ENCODE results near the gene F7. TPM values are rescaled to one million over a fixed set of nuclear protein-coding genes. Genes with fewer than 3 reads are reported as not detected.
"Not testable (repeated sequence)": the region's sequence is repeated elsewhere in the genome, so short reads cannot be mapped to it uniquely, and the experiment has no call there.

Gene F7
- total RNA-seq, 1 donor from 2014 or later, result not detected

DNA sequence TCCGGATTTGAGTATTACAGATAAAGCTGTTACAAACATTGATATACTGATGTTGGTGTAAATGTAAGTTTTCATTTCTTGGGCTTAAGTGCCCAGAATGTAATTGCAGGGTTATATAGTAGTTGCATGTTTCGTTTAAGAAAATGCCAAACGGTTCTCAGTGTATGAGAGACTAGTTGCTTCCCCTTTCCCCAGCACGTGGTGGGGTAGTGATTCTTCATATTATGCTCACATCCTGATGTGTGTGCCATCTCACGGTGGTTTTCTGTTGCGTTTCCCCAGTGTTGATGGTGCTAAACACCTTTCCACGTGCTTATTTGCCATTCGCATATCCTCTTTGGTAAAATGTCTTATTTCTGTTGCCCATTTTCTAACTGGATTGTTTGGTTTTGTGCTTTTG lies 34.7 kb upstream of the F7 start:
- intact Hi-C loops (cut with micrococcal nuclease), result no loop called here

DNA sequence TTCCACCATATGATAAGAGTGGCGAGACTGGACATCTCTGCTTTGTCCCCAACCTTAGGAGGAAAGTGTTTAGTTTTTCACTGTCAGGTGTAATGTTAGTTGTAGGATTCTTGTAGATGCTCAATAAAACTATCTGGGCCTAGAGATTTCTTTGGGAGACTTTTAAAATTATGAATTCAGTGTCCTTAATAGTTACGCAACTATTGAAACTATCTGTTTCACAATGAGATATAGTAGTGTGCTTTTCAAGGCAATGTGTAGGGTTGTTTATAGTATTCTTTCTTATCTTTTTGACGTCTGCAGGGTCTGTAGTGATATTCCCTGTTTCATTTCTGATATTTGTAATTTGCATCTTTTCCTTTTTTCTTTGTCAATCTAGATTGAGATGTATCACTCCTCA lies 33.2 kb upstream of the F7 start:
- intact Hi-C loops (cut with micrococcal nuclease), result no loop called here

DNA sequence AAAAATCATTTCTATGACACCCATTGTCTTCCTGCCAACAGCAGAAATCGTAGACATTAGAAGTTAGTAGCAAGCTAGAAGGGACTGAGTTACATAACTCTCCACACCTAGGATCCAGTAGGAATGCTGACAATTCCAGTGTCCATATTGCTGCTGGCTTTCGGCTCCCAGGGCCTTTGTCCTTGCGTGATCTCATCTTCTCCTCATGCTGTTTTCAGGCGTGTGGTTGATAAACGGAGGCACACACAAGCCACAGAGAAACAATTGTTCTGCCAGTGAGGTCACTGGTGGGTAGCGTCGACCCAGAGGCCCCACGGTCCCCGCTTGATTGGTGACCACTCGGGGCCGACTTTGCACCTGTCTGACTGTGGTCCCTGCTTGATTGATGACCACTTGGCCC lies 31.6 kb upstream of the F7 start:
- intact Hi-C loops (cut with micrococcal nuclease), result no loop called here

DNA sequence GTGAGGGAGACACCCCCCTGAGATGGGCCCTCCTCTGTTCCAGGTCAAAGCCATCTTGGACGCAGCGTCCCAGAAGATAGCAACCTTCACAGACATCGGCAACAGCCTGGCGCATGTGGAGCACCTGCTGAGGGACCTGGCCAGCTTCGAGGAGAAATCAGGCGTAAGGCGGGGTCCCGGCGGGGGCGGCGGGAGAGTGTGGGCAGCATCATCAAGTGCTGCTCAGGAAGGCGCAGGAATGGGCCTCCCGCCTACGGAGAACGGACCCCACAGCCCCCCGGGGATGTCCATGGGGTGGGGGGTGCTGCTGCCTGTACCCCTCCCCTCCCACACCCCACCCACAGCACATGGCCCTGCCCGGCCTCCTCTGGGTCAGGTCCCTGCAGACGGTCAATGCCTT lies 31.2 kb upstream of the F7 start:
- intact Hi-C loops (cut with micrococcal nuclease), result no loop called here

DNA sequence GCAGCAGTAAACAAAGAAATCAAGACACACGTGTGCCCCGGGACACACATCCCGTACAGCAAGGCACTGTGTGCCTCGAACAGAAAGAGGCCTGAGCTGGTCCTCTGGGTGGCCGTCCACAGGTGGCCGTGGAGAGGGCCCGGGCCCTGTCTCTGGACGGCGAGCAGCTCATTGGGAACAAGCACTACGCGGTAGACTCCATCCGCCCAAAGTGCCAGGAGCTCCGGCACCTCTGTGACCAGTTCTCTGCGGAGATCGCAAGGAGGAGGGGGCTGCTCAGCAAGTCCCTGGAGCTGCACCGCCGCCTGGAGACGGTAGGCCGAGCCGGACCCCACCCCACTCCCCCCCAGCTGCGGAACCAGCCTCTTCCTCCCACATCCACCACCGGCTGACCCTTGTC lies 30.7 kb upstream of the F7 start:
- intact Hi-C loops (cut with micrococcal nuclease), result no loop called here

DNA sequence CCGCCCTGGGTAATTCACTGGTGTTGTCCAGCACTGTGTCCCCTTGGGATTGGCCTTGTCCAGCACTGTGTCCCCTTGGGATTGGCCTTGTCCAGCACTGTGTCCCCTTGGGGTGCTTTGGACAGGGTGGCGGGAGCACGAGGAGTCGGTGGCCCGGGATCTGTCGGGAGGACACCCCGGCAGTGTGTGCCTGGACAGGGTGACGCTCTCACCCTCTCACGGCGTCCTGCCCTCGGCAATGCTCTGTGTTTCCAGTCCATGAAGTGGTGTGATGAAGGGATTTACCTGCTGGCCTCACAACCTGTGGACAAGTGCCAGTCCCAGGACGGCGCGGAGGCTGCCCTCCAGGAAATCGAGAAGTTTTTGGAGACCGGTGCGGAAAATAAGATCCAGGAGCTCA lies 29.9 kb upstream of the F7 start:
- intact Hi-C loops (cut with micrococcal nuclease), result no loop called here

DNA sequence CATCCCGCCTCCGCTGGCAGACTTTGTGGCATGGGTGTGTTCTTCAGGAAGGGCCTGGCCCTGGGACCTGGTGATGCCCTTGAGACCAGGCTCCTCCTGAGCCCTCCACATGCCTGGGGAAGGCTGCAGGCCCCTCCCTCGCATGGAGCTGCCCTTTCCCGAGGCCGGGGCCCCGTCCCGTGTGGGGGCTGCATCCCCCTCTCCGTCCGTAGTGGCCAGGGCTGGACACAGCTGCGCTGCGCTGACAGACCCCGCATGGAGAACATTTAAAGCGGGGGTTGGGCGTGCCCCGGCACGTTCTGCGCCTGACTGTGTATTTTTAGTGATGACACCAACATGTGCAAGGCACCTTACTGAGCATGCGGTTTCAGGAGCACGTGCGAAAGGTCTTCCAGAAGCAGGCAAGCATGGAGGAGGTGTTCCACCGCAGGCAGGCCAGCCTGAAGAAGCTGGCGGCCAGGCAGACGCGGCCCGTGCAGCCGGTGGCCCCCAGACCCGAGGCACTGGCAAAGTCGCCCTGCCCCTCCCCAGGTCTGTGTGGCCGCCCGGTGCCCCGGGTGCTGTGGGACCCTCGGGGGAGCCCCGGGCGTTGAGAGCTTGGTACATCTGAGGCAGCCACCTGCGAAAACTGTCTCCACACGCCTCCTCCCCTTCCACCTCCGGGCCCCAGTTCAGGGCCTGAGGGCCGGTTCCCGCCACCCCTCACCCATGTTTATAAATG lies 28.8 kb upstream of the F7 start:
- intact Hi-C loops (cut with micrococcal nuclease), result no loop called here

DNA sequence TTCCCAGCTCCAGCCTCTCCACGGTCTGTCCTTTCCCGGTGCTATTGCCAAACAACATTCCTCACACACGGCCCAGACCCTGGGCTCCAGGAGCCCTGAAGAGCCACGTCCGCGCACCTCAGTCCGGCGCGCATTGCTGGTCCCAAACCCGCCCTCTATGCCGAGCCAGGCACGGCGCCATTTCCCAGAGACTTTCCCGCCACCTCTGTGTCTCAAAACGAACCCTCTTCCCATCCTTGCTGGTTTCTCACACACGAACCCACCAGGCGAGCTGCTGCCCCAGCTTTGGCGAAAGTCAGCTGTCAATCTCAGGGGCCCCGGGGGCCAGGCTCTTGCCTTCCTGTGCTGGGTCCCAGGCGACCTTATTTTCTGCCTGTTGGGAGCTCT lies 28.0 kb upstream of the F7 start:
- intact Hi-C loops (cut with micrococcal nuclease), result no loop called here

DNA sequence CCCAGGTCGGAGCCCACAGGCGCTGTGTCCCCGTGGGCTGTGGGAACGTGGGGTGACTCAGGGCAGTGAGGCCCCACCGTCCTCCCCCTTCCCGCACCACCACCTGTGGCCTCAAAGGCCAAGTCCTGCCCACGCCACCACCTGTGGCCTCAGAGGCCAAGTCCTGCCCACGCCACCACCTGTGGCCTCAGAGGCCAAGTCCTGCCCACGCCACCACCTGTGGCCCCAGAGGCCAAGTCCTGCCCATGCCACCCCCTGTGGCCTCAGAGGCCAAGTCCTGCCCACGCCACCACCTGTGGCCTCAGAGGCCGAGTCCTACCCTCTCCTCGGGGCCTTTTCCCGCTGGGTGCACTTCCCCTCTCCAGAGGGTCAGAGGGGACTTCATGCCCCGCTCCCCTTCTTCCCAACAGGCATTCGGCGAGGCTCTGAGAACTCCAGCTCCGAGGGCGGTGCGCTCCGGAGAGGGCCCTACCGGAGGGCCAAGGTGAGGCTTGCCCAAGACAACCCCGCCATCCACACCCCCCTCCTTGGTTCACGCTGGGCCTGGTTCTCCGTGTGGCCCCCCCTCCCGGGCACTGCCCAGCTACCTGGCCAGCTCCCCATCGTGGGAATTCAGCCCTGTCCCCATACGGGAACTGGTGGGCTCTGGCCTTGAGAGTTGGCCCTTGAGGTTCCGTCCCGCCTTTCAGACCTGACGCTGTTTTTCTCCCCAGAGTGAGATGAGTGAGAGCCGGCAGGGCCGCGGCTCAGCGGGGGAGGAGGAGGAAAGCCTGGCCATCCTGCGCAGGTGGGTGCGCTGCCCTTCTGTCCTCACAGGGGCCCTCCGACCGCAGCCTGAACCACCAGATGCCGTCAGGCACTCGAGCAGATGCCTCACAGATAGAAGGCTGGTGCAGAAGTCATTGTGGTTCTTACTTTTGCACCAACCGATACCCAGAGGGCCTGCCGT lies 27.4 kb upstream of the F7 start:
- intact Hi-C loops (cut with micrococcal nuclease), result no loop called here

DNA sequence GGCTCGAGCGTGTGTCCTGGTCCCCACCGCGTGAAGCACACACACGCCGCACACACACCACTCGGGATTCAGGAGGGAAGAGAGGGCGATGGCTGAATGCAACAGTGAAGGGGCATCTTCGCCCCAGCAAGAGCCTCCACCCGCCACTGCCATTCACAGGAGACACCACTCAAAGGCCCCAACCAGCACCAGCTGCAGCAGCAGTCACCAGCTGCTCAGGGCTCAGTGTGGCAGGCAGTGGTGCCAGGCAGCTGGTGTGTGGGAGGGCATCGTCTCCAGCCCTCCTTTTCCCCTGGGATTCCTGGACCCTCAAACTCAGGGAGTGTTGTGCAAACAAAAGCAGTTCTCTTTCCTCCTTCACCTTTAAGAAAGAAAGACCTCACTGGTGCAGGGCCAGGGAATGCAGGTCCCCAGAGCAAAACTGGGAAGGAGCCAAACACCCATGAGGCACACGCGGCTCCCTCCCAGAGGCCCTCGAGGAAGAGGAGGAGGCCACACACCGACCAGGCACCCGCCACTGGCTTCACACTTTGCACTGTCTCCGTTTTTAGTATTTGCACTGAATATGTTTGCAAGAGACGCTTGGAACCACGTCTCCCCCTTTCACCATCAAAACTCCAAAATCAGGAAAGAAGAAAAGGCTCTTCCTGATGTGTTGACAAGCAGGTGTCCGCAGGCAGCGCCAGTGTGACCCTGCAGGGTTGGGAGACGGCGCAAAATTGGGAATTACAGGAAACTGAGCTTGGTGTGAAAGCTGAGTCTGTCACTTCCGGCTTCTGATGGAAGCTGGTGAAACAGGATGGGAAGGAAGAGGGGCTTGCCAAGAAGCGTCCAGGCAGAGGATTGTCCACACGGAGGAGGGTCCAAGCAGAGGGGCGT lies 26.4 kb upstream of the F7 start:
- intact Hi-C loops (cut with micrococcal nuclease), result no loop called here

DNA sequence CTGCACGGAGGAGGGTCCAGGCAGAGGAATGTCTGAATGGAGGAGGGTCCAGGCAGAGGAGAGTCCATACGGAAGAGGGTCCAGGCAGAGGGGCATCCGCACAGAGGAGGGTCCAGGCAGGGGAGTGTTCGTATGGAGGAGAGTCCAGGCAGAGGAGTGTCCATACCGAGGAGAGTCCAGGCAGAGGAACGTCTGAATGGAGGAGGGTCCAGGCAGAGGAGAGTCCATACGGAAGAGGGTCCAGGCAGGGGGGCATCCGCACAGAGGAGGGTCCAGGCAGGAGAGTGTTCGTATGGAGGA lies 25.9 kb upstream of the F7 start:
- intact Hi-C loops (cut with micrococcal nuclease), result not testable (repeated sequence)

DNA sequence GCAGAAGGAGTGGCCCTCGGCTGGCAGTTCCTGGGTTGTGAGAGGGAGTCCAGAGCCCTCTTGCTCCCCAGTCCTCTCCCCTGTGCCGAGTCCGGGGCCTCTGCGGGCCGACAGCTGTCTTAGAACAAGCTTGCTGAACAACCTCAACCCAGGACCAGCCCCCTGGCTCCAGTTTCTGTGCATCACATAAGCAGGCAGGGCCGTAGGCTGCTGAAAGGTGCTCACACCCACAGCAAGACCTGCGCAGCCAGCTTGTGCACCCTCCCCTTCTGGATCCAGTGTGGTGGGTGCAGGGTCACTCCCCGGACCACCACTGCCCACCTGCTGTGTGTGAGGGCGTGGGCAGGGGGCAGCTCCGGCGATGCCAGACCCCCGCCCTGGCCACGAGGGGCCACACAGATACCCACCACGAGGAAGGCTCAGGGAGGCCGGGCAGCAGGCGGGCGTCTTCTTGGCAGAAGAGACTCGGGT lies 25.2 kb upstream of the F7 start:
- intact Hi-C loops (cut with micrococcal nuclease), result no loop called here

DNA sequence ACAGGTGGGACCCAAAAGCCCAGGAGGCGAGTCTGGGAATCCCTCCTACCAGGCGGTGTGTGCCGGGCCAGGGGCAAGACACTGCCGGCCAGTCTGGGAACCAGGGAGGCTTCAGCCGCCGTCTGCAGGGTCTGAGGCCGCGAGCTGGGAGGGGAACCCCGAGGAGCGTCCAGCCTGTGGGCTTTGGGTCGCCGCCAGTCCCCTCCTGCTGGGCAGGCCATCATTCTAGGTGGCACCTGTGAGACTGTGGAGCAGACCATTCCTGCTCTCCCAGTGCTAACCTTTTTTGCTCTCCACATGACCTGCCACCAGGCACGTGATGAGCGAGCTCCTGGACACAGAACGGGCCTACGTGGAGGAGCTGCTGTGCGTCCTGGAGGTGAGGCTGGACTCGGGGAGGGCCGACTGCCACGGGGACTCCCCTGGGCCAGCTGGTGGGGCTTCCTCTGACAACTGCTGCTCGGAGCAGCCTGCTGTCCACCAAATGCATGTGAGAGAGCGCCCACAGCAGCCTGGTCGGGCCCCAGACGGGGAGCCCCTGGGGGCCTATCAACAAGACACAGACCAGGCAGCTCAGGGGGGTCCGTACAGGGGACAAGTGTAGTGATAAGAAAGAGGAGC lies 24.6 kb upstream of the F7 start:
- intact Hi-C loops (cut with micrococcal nuclease), result no loop called here

DNA sequence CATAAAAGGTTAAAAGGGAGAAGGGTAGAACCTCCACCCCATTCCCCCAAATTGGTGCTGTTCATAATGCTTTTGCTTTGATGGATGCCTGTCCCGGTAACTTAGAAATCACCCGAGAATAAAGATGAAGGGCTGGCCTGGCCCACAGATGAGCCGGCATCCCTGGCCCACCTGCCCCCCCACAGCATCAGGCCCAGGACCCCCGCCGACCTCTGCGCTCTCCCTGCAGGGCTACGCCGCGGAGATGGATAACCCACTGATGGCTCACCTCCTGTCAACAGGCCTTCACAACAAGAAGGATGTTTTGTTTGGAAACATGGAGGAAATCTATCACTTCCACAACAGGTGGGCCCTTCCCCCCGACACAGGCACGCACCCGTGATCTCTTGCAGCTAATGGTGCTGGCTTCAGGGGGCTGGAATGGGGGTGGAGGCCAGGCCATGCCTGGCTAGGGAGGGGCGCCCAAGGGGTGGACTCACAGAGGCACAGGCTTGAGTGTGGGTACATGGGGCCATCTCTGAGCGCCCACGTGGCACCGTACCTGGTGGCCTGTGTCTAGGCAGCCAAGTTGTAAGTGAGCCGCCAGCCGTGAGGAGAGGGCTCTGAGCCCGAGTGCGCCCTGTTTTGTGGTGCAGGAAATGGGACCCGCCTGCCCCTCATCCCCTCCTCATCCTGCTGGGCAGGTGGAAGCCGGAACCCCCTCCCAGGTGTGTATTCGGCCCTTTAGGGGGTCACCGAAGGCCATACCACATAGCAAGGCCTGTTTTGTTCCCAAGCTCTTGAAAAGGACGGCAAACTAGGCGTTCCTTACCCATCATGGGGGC lies 23.2 kb upstream of the F7 start:
- intact Hi-C loops (cut with micrococcal nuclease), result no loop called here

DNA sequence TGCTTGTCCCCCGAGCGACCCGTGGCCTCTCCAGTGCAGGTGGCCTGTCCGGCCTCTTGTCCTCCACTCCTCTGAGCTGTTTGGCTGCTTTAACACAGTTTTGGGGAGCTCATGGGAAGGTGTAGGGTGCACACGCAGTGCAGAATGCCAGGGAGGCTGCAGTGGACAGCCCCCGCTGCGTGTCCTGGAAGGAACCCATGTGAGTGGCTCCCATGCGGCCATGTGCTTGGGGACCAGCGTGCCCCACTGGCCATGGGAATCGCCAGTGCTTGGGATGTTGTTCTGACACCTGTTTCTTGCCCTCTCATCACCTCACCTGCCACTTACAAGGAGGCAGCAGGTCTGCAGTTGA lies 22.6 kb upstream of the F7 start:
- intact Hi-C loops (cut with micrococcal nuclease), result no loop called here

DNA sequence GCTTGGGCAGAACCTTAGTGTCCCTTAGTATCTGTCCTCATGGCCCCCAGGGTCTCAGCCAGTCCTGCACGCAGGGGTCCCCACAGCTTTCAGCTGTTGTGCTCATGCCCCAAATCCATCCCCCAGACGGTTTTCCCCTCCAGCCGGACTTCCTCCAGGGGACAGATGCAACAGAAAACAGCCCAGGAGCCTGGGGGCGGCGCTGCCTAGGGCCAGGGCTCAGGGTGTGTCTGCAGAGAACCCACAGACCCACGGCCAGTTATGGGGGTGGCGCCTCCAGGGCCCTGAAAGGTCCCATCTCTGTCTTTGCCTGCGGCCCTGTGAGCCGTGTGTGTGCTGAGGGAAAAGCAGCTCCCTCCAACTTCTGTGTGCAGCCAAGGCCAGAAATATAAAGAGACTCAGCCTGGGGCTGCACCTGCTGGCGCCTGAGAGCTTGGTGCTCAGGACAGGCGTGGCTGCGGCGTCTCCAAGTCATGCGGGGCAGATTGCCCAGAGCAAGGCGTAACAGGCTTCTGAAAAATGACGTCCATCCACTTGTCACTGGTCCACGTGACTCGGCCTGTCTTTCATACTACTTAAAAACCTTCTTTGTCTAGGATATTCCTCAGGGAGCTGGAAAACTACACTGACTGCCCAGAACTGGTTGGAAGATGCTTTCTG lies 22.1 kb upstream of the F7 start:
- intact Hi-C loops (cut with micrococcal nuclease), result no loop called here

DNA sequence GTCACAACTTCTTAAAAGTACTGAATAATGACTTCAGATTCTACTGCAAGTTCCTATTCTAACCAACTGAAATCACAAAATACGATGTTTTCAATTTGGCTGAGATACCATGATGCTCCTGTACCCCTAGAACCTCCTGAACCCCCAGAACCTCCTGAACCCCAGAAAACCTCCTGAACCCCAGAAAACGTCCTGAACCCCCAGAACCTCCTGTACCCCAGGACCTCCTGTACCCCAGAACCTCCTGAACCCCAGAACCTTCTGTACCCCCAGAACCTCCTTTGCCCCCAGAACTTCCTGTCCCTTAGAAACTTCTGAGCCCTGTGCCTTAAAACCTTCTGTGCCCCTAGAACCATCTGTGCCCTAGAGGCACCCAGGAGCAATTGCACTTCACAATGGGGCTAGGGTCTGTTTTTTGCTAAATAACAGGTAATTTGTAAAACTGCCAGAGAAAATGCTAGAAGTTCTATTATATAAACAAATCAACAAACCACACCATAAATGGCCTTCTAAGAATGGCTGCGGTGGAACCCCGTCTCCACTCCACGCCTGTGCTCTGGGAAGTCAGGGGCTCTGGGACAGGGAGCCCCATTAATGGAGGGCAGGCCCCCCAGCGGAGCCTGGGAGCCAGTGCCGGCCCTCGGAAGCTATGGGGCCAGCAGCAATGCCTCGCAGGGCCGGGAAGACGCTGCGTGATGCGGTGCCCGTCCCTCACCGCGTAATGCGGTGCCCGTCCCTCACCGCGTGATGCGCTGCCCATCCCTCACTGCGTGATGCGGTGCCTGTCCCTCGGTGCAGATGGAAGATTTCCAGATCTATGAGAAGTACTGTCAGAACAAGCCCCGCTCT lies 21.3 kb upstream of the F7 start:
- intact Hi-C loops (cut with micrococcal nuclease), result no loop called here

DNA sequence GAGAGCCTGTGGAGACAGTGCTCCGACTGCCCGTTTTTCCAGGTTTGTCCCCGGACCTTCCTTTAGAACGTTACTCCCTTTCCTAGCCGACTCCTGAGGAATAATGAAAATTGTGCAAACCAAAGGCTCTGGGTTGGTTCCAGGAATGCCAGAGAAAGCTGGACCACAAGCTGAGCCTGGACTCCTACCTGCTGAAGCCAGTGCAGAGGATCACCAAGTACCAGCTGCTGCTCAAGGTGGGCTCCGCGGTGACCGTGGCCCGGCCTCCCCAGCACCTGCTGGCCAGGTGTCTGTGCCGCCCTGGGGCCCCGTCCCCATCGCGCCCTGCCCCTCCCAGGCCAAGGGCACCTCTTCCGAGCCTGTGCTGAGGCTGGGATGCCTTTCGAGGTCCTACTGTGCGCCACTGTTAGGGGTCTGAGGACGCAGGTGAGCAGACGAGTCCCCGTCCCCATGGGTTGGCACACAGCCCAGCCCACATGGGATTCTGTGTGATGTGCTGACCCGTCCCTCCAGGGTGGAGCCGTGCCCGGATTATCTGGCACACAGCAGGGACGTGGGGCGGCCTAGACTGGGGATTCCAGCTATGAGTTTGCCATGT lies 20.5 kb upstream of the F7 start:
- intact Hi-C loops (cut with micrococcal nuclease), result no loop called here
